Fibroblast of lung (primary cell): ENCODE data around the gene NUP160.

Source experiments
- EZH2 ChIP-seq: IDR thresholded peaks from 2 replicates; pipeline ENCODE4 v1.5.1; 2012; ENCODE audit warnings: low read length, control low read depth, mild to moderate bottlenecking; ENCODE audit errors: missing control alignments
- TF ChIP-seq, protein P1 (sequence below), 2 donors: IDR thresholded peaks in 1 of 2; conservative IDR thresholded peaks in 1 of 2; 1 replicate in 1 of 2; 2 replicates in 1 of 2; pipeline ENCODE4 v1.5.1; 2011 to 2012; ENCODE audit warnings: low read length in 2 of 2, control low read depth in 1 of 2, inconsistent platforms in 1 of 2, low read depth in 1 of 2, mild to moderate bottlenecking in 1 of 2

DNA sequence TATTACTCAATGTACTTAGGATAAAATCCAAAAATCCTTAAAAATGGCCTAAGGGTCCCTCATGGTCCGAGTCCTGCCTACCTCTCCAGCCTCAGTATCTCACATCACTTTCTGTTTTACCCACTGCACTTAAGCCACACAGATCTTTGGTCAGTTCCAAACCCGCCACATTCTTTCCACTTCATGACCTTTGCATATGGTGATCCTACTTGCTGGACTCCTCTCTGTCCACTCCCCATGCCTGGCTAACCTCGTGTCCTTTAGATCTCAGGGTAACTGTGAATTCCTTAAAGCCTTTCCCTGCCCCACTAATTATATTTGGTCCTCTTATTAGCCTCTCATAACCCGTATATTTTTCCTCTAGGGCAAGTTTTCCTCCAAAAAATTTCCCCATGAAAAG lies 1.2 kb downstream of the NUP160 start:
- TF ChIP-seq, protein P1, sequence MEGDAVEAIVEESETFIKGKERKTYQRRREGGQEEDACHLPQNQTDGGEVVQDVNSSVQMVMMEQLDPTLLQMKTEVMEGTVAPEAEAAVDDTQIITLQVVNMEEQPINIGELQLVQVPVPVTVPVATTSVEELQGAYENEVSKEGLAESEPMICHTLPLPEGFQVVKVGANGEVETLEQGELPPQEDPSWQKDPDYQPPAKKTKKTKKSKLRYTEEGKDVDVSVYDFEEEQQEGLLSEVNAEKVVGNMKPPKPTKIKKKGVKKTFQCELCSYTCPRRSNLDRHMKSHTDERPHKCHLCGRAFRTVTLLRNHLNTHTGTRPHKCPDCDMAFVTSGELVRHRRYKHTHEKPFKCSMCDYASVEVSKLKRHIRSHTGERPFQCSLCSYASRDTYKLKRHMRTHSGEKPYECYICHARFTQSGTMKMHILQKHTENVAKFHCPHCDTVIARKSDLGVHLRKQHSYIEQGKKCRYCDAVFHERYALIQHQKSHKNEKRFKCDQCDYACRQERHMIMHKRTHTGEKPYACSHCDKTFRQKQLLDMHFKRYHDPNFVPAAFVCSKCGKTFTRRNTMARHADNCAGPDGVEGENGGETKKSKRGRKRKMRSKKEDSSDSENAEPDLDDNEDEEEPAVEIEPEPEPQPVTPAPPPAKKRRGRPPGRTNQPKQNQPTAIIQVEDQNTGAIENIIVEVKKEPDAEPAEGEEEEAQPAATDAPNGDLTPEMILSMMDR (conservative IDR thresholded peaks at IDR 0.05 in 1 of 2, IDR thresholded peaks at IDR 0.05 in 1 of 2; ENCODE audit: low read depth in 1 of 2, low read length in 2 of 2), result no peak
- TF ChIP-seq EZH2, result no peak
